AG20443 (cell line): ENCODE results near the gene RAB14.

ENCODE experiments used
- DNase-seq: peaks from one replicate; pipeline ENCODE4 v3.0.0; 2012; ENCODE audit warnings: low spot score, mixed read lengths

The RAB14 gene

GRCh38 chr9:121201738-121202533, at the start of gene RAB14:
RAB14 (minus strand) TSS chr9:121201869; CDS start chr9:121193412, 8,457 bp downstream.
- DNase-seq = peak; percentile 100

- DNase-seq = no peak
These were observed 47.9 kb upstream of the RAB14 start for GRCh38 chr9:121249563-121249962.

- peak; percentile 75 for DNase-seq
These were observed 45.3 kb upstream of the RAB14 start for GRCh38 chr9:121246821-121247561.

DNA sequence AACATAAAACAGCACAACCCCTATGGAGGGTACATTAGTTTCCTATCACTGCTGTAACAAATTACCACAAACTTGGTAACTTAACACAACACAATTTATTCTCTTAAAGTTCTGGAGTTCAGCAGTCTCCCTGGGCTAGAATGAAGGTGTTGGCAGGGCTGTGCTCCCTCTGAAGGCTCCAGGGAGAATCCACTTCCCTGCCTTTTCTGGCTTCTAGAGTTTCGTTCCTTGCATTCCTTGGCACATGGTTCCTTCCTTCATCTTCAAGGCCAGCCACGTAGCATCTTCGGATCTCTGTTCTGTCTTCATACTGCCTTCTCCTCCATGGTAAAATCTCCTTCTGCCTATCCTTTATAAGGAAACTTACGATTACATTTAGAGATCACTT, 41.3 kb upstream of the RAB14 start:
- no peak for DNase-seq

GRCh38 chr9:121242219-121242958, 40.7 kb upstream of the RAB14 start:
- DNase-seq = peak; percentile 61

GRCh38 chr9:121240472-121241135, 38.9 kb upstream of the RAB14 start:
- peak; percentile 33 for DNase-seq

GRCh38 chr9:121239851-121240250, 38.2 kb upstream of the RAB14 start:
- DNase-seq = no peak

- DNase-seq = peak; percentile 70
These were observed 37.4 kb upstream of the RAB14 start for GRCh38 chr9:121239071-121239470.

- DNase-seq = no peak
These were observed 36.2 kb upstream of the RAB14 start for GRCh38 chr9:121237916-121238315.

- DNase-seq = no peak
These were observed 33.8 kb upstream of the RAB14 start for GRCh38 chr9:121235512-121235911.

DNA sequence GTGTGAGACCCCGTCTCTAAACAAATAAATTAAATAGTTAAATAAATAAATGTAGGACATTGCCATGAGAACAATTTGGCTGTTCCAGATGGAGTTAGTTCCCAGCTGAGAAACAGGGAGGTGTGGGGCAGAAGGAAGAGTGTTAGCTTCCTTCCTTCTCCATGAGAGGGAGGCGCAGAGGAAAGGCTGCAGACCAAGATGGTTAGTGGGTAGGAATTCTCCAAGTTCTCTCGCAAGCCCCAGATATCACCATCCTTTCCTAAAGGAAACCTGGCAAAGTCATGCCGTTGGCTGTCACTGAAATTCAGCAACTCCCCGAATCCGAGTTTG, 33.1 kb upstream of the RAB14 start:
- DNase-seq = no peak

- peak; percentile 28 for DNase-seq
These were observed 32.5 kb upstream of the RAB14 start for GRCh38 chr9:121233906-121234831.

DNA sequence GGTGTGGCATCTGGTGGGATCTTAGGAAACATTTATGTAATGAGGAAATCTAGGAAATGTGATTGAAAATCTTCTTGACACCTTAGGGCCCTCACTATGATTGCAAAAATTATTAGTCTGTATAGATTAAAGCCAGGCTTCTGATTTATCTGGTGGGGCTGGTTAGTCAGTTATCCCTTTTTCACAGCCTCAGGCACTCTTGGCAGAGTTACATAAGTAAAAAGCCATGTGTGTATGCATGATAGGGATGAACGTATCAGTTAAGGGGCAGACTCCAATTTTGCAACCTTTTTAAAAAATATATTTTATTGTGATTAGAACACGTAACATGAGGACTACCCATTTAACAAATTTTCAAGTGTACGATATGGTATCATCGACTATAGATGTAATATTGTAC, 30.6 kb upstream of the RAB14 start:
- no peak for DNase-seq

GRCh38 chr9:121230256-121230655, 28.6 kb upstream of the RAB14 start:
- no peak for DNase-seq

DNA sequence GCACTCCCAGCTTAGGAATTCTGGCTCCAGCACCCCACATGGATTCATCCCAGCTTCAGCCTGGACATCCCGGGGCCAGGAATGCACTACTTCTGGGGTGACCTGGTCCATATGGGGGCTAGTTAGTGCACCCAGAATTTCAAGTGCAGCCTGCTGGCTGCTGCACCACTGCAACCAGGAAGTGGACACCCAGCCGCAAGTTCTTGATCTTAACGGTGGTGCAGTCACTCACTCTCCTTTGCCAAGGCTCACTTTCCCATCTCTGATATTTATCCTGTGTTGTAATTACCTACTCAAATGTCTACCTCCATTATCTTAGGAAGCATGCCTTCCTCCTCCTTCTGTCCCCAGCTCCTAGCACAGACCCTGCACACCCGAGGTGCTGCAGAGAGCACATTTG, 26.2 kb upstream of the RAB14 start:
- DNase-seq = no peak

GRCh38 chr9:121226175-121226574, 24.5 kb upstream of the RAB14 start:
- peak; percentile 59 for DNase-seq

DNA sequence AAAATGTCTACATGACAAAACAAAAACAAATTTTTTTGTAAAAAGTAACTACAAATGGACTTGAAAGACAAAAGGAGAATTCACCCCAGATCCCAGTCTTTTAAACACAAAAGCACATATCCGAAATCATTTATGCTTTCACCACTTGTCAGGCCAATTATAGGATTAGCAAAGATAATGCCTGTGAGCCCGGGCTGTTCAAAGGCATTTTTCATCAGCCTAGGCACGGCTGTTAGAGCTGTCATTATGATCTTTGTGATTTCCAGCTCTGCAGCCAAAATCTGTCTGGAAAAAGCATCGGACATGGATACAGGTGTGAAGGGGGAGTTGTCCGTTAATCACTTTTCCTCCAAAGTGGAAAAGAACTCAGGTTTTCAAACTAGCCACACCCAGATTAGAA, 23.6 kb upstream of the RAB14 start:
- no peak for DNase-seq

GRCh38 chr9:121222524-121223171, 21.0 kb upstream of the RAB14 start:
- peak; percentile 38 for DNase-seq

DNA sequence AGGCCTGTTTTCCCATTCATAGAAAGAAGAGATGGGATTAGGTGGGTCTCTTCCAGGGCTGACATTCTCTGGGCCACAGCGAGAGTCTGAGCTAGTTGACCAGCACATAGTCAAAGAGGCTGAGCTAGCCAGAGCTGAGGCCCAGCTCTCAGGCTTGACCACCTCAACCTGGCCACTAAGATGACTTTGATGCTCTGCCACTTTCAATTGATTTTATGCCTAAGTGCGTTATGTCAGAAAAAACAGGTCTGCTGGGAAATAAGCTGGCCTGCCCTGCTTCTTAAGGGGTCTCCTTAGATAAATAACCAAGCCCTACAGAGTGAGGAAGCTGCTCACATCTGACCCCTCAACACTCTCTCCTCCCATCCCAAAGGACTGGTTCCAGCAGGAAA, 20.0 kb upstream of the RAB14 start:
- DNase-seq = no peak

GRCh38 chr9:121220996-121221663, 19.5 kb upstream of the RAB14 start:
- DNase-seq = no peak
